SK-N-SH treated with all-trans-retinoic acid at 6 μM for 48 hours (cell line): ENCODE data around the gene ABCD2.
"Not testable (repeated sequence)": the region's sequence is repeated elsewhere in the genome, so short reads cannot be mapped to it uniquely, and the experiment has no call there.

Source experiments
- ATAC-seq: fragments of 200-7000 bp; cut with Tn5 transposase; 3 replicates; pipeline ENCODE4 v1.9.1; 2020; ENCODE audit warnings: mild to moderate bottlenecking, moderate library complexity
- ARNTL ChIP-seq: fragments of 450-650 bp; formaldehyde crosslinking; IDR thresholded peaks from 2 replicates; pipeline ENCODE4 v1.5.0; 2020; ENCODE audit warnings: low read depth, mild to moderate bottlenecking, moderate library complexity, borderline replicate concordance
- BACH2 ChIP-seq: fragments of 250-450 bp; sonication (Bioruptor Pico); IDR thresholded peaks from 2 replicates; pipeline ENCODE4 v1.9.0; 2021; ENCODE audit warnings: mild to moderate bottlenecking, borderline replicate concordance
- CREB5 ChIP-seq: fragments of 250-450 bp; sonication (Bioruptor Pico); IDR thresholded peaks from 2 replicates; pipeline ENCODE4 v1.5.1; 2020; ENCODE audit warnings: low read depth, mild to moderate bottlenecking, moderate library complexity
- CSDC2 ChIP-seq: fragments of 250-450 bp; sonication (Bioruptor Pico); IDR thresholded peaks from 2 replicates; pipeline ENCODE4 v1.5.0; 2020; ENCODE audit warnings: mild to moderate bottlenecking, moderate library complexity
- CSRNP3 ChIP-seq: fragments of 250-450 bp; sonication (Bioruptor Pico); IDR thresholded peaks from 2 replicates; pipeline ENCODE4 v1.5.1; 2021; ENCODE audit warnings: mild to moderate bottlenecking, moderate library complexity
- ESRRG ChIP-seq: fragments of 250-450 bp; sonication (Bioruptor Pico); IDR thresholded peaks from 2 replicates; pipeline ENCODE4 v1.6.1; 2021; ENCODE audit warnings: mild to moderate bottlenecking
- GLIS3 ChIP-seq: fragments of 250-450 bp; sonication (Bioruptor Pico); IDR thresholded peaks from 2 replicates; pipeline ENCODE4 v1.5.0; 2020; ENCODE audit warnings: mild to moderate bottlenecking, moderate library complexity
- ISL1 ChIP-seq: fragments of 250-450 bp; sonication (Bioruptor Pico); IDR thresholded peaks from 2 replicates; pipeline ENCODE4 v2.1.2; 2022; ENCODE audit warnings: mild to moderate bottlenecking, moderate library complexity
- OSR1 ChIP-seq: fragments of 250-450 bp; sonication (Bioruptor Pico); IDR thresholded peaks from 2 replicates; pipeline ENCODE4 v1.8.0; 2022; ENCODE audit warnings: moderate library complexity, mild to moderate bottlenecking, inconsistent platforms
- PATZ1 ChIP-seq: fragments of 250-450 bp; sonication (Bioruptor Pico); IDR thresholded peaks from 2 replicates; pipeline ENCODE4 v1.8.0; 2020; ENCODE audit warnings: mild to moderate bottlenecking, moderate library complexity, borderline replicate concordance
- PPARA ChIP-seq: fragments of 250-450 bp; sonication (Bioruptor Pico); IDR thresholded peaks from 2 replicates; pipeline ENCODE4 v1.5.0; 2020; ENCODE audit warnings: mild to moderate bottlenecking, borderline replicate concordance
- RARB ChIP-seq: fragments of 250-450 bp; sonication (Bioruptor Pico); IDR thresholded peaks from 2 replicates; pipeline ENCODE4 v1.8.0; 2021; ENCODE audit warnings: mild to moderate bottlenecking, moderate library complexity
- SNAI2 ChIP-seq: fragments of 250-450 bp; sonication (Bioruptor Pico); IDR thresholded peaks from 2 replicates; pipeline ENCODE4 v1.5.0; 2020; ENCODE audit warnings: mild to moderate bottlenecking, moderate library complexity
- TCF4 ChIP-seq: fragments of 250-450 bp; sonication (Bioruptor Pico); IDR thresholded peaks from 2 replicates; pipeline ENCODE4 v1.8.0; 2021; ENCODE audit warnings: mild to moderate bottlenecking, moderate library complexity, borderline replicate concordance
- TOX ChIP-seq: fragments of 250-450 bp; sonication (Bioruptor Pico); IDR thresholded peaks from 2 replicates; pipeline ENCODE4 v1.8.0; 2021; ENCODE audit warnings: mild to moderate bottlenecking, moderate library complexity, borderline replicate concordance
- TSHZ2 ChIP-seq: fragments of 250-450 bp; sonication (Bioruptor Pico); IDR thresholded peaks from 2 replicates; pipeline ENCODE4 v1.5.0; 2020; ENCODE audit warnings: mild to moderate bottlenecking, moderate library complexity
- ZC3H10 ChIP-seq: fragments of 250-450 bp; sonication (Bioruptor Pico); IDR thresholded peaks from 2 replicates; pipeline ENCODE4 v1.5.1; 2021; ENCODE audit warnings: mild to moderate bottlenecking, moderate library complexity
- ZFP3 ChIP-seq: fragments of 250-450 bp; sonication (Bioruptor Pico); IDR thresholded peaks from 2 replicates; pipeline ENCODE4 v1.5.0; 2020; ENCODE audit warnings: mild to moderate bottlenecking, moderate library complexity
- ZFP30 ChIP-seq: fragments of 450-650 bp; formaldehyde crosslinking; IDR thresholded peaks from 2 replicates; pipeline ENCODE4 v1.5.0; 2022; ENCODE audit warnings: mild to moderate bottlenecking, moderate library complexity
- ZNF565 ChIP-seq: fragments of 450-650 bp; formaldehyde crosslinking; conservative IDR thresholded peaks from 2 replicates; pipeline ENCODE4 v1.5.0; 2020; ENCODE audit warnings: low read depth, mild to moderate bottlenecking, moderate library complexity
- ZNF8 ChIP-seq: fragments of 450-650 bp; formaldehyde crosslinking; IDR thresholded peaks from 2 replicates; pipeline ENCODE4 v1.5.0; 2020; ENCODE audit warnings: mild to moderate bottlenecking, moderate library complexity

The ABCD2 gene

GRCh38 chr12:39627914-39628313 lies 8.3 kb upstream of the ABCD2 start (continued):
- TF ChIP-seq PATZ1: no peak
- TF ChIP-seq ZC3H10: no peak

GRCh38 chr12:39626033-39626814 lies 6.6 kb upstream of the ABCD2 start:
- ATAC-seq: no peak
- no peak for TF ChIP-seq GLIS3 (CRISPR knock-in tag)
- no peak for TF ChIP-seq ESRRG (CRISPR knock-in tag)
- no peak for TF ChIP-seq ZNF8 (CRISPR knock-in tag)
- no peak for TF ChIP-seq ZNF565
- TF ChIP-seq, all 23 proteins: peak for 0

- no peak for ATAC-seq
These were observed 4.3 kb upstream of the ABCD2 start for GRCh38 chr12:39623919-39624318.

GRCh38 chr12:39623160-39623559 lies 3.6 kb upstream of the ABCD2 start:
- not testable (repeated sequence) for ATAC-seq

More at GRCh38 chr12:39623919-39624318, 4.3 kb upstream of the ABCD2 start:
- TF ChIP-seq TSHZ2 (CRISPR knock-in tag) (no peak), PPARA (no peak), CSRNP3 (CRISPR knock-in tag) (no peak), ZFP30 (CRISPR knock-in tag) (no peak), SNAI2 (CRISPR knock-in tag) (no peak)

- TF ChIP-seq TSHZ2 (CRISPR knock-in tag) (no peak), ESRRG (CRISPR knock-in tag) (no peak), ZFP3 (CRISPR knock-in tag) (no peak), CREB5 (CRISPR knock-in tag) (no peak), PATZ1 (no peak), TCF4 (CRISPR knock-in tag) (no peak), RARB (CRISPR knock-in tag) (no peak), PPARA (no peak), TOX (CRISPR knock-in tag) (no peak), GLIS3 (CRISPR knock-in tag) (no peak), ZNF565 (no peak), BACH2 (no peak), ZC3H10 (no peak), CSDC2 (CRISPR knock-in tag) (no peak), ARNTL (CRISPR knock-in tag) (no peak), ZNF8 (CRISPR knock-in tag) (no peak), ISL1 (no peak), OSR1 (no peak)
- TF ChIP-seq, all 23 proteins: peak for 0
- ATAC-seq: no peak
These were observed 2.7 kb upstream of the ABCD2 start for GRCh38 chr12:39622306-39622705.
